Testis (tissue), 3 donors: ENCODE measurements around the gene SMO. TPM values are rescaled to one million over a fixed set of nuclear protein-coding genes. Genes with fewer than 3 reads are reported as not detected.

Experiments used
- DNase-seq: peaks from one replicate; pipeline ENCODE4 v3.0.0-alpha.2; 2019
- H3K27ac ChIP-seq, 2 donors: fragments of 200-600 bp; sonication (generic); one replicate each; pipeline ENCODE4 v1.5.1; 2019
- H3K27me3 ChIP-seq: fragments of 200-600 bp; sonication (generic); one replicate; pipeline ENCODE4 v1.5.1; 2019
- H3K36me3 ChIP-seq: fragments of 200-600 bp; sonication (generic); one replicate; pipeline ENCODE4 v1.5.1; 2017; ENCODE audit warnings: low read depth; ENCODE audit errors: missing control alignments
- H3K4me1 ChIP-seq: fragments of 200-600 bp; sonication (generic); one replicate; pipeline ENCODE4 v1.5.1; 2019
- H3K4me3 ChIP-seq, 2 donors: fragments of 200-600 bp; sonication (generic); one replicate each; pipeline ENCODE4 v1.5.1; 2017 to 2019
- H3K9me3 ChIP-seq: fragments of 200-600 bp; sonication (generic); one replicate; pipeline ENCODE4 v1.5.1; 2017
- POLR2A ChIP-seq: fragments of 450-650 bp; IDR thresholded peaks from one replicate; pipeline ENCODE4 v1.6.1; 2017; ENCODE audit warnings: antibody characterized with exemption, mild to moderate bottlenecking, moderate library complexity
- WGBS, 2 donors: methylation state at CpG; one replicate each; pipeline ENCODE4 v1.1.5; 2018; 5-methylcytosine and 5-hydroxymethylcytosine counted together
- intact Hi-C: fragments of 100-400 bp; cut with DNase I; formaldehyde crosslinking; loops from one replicate; pipeline ENCODE4 v1.15.1; 2023; ENCODE audit warnings: low total_unique reads
- polyA plus RNA-seq: library from polyadenylated mRNA; stranded (reverse); fragments of 350-450 nt; fragmentation: Illumina TruSeq; extraction: RNeasy Lipid Tissue Mini Kit (QIAGEN cat#74804); gene quantifications from one replicate; pipeline ENCODE4 v1.2.3, GENCODE V29; 2014; ENCODE audit warnings: low read depth, low replicate concordance; ENCODE audit not compliant: insufficient read depth
- total RNA-seq, 2 donors: library from RNA; depleted of rRNA; stranded (reverse); fragments of >200 nt; gene quantifications; one replicate each; pipeline ENCODE4 v1.2.3, GENCODE V29; 2016
- TF ChIP-seq, protein P1 (sequence below), 3 experiments: fragments of 450-650 bp in 2 of 3; fragments of 200-600 bp in 1 of 3; sonication (generic) in 1 of 3; IDR thresholded peaks; one replicate each; pipeline ENCODE4 v1.5.1; 2016 to 2019; ENCODE audit warnings: antibody characterized with exemption in 3 of 3, mild to moderate bottlenecking in 2 of 3, moderate library complexity in 1 of 3

SMO gene
- total and polyA plus RNA-seq, 3 donors from 2014 or later = 11.9 to 22.8 (median 17.7) TPM

DNA sequence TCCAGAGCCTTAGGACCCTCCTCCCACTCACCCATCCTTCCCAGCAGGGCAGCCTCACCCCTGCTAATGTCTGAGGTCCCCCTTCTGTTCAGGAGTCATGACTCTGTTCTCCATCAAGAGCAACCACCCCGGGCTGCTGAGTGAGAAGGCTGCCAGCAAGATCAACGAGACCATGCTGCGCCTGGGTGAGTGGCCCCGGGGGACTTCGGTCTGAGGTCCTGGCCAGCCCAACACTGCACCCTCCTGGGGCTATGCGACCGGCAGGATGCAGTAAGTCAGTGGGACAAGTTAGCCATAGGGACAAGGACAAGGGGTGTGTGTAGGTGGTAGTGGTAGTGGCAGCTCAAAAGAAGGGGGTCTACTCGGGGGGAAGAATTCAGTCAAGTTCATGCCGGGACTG, 20.2 kb downstream of the SMO start:
- peaks cover 6% of the 10 kb centered on the region for H3K4me1 ChIP-seq
- intact Hi-C loops = no loop called here
- no peaks in the 10 kb centered on the region for H3K36me3 ChIP-seq
- H3K9me3 ChIP-seq = no peaks in the 10 kb centered on the region
- TF ChIP-seq, protein P1, sequence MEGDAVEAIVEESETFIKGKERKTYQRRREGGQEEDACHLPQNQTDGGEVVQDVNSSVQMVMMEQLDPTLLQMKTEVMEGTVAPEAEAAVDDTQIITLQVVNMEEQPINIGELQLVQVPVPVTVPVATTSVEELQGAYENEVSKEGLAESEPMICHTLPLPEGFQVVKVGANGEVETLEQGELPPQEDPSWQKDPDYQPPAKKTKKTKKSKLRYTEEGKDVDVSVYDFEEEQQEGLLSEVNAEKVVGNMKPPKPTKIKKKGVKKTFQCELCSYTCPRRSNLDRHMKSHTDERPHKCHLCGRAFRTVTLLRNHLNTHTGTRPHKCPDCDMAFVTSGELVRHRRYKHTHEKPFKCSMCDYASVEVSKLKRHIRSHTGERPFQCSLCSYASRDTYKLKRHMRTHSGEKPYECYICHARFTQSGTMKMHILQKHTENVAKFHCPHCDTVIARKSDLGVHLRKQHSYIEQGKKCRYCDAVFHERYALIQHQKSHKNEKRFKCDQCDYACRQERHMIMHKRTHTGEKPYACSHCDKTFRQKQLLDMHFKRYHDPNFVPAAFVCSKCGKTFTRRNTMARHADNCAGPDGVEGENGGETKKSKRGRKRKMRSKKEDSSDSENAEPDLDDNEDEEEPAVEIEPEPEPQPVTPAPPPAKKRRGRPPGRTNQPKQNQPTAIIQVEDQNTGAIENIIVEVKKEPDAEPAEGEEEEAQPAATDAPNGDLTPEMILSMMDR (IDR thresholded peaks at IDR 0.05) = no peak
- no peak for TF ChIP-seq POLR2A
- 50 to 53% methylated on average over 9 of the region's 9 CpGs for WGBS, 2 donors
- no peak overlapping the region for H3K27ac ChIP-seq
- no peak overlapping the region for H3K4me3 ChIP-seq
- DNase-seq = no peak
- H3K27me3 ChIP-seq = no peaks in the 10 kb centered on the region

DNA sequence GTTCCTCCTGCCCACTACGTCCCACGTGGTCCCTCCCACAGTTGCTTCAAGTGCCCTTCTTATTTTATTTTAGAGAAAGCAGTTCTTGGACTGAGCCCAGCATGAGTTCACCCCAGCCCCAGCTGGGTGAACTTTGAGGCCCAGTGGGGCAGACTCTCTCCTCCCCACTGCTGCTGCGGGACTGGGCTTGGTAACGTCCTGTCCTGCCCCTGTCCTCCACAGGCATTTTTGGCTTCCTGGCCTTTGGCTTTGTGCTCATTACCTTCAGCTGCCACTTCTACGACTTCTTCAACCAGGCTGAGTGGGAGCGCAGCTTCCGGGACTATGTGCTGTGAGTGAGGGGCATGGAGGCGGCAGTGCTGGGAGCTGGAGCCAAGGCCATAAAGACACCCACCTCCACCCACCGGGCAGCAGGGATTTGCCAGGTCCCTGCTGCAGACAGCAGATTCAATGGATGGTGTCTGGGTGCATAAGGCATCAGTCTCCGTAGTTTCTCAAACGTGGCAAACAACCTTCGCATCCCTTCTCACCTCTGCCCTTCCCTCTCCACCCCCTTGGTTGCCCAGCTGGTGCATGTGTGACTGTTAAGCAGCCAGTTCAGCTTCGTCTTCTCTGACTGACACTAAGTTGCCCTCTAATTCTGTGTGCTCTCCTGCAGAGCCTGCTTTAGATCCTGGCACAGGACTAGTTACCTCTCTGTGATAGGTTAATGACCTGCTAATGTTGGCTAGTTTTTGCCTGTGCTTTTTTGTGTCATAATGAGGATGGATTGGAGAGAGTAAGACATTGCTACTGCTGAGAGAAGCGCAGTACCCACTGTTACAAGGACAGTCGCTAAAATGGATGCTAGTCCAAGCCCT, 20.9 kb downstream of the SMO start:
- Histone ChIP-seq H3K9me3 (no peaks in the 10 kb centered on the region), H3K4me3 (no peak overlapping the region), H3K27me3 (no peaks in the 10 kb centered on the region), H3K36me3 (no peaks in the 10 kb centered on the region), H3K4me1 (peaks cover 6% of the 10 kb centered on the region), H3K27ac (no peak overlapping the region)
- intact Hi-C loops = no loop called here
- 62 to 67% methylated on average over 12 to 15 of the region's 15 CpGs for WGBS, 2 donors
- TF ChIP-seq, protein P1 (IDR thresholded peaks at IDR 0.05) = no peak
- no peak for TF ChIP-seq POLR2A
- DNase-seq = no peak

DNA sequence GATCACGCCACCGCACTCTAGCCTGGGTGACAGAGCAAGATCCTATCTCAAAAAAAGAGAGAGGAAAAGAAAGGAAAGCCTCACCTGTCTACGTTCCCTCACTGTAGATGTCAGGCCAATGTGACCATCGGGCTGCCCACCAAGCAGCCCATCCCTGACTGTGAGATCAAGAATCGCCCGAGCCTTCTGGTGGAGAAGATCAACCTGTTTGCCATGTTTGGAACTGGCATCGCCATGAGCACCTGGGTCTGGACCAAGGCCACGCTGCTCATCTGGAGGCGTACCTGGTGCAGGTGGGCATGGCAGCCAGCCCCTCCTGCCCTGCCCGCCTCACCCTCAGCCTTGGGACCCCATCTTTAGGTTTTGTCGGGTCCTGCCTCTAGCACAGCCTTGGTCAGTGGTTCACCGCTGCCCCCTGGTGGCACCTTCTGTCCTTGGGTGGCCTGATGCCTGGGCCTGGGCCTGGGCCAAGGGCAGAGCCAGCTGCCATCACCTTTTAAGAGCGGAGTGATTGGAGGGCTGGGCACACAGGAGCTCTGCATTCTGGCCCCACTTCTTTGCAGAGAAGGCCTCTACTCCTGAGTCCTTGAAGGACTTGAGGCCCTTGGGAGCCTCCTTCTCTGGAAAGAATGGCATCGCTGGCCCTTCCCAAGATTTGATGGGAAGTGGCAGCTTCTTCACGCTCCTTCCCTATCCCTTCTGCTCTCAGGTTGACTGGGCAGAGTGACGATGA, 22.0 kb downstream of the SMO start:
- H3K9me3 ChIP-seq = no peaks in the 10 kb centered on the region
- H3K4me1 ChIP-seq = peaks cover 6% of the 10 kb centered on the region
- intact Hi-C loops = no loop called here
- 71 to 78% methylated on average over 12 to 16 of the region's 16 CpGs for WGBS, 2 donors
- H3K4me3 ChIP-seq = no peak overlapping the region
- DNase-seq = peak; percentile 89
- H3K36me3 ChIP-seq = no peaks in the 10 kb centered on the region
- no peak overlapping the region for H3K27ac ChIP-seq
- no peak for TF ChIP-seq POLR2A
- TF ChIP-seq, protein P1 (IDR thresholded peaks at IDR 0.05) = peak; percentile 83 to 88 (median 87)
- H3K27me3 ChIP-seq = no peaks in the 10 kb centered on the region

- intact Hi-C loops = no loop called here
Observed at GRCh38 chr7:129210989-129211312, 22.5 kb downstream of the SMO start.

More at GRCh38 chr7:129210989-129211312, 22.5 kb downstream of the SMO start:
- DNase-seq = no peak
- Histone ChIP-seq H3K27ac (no peak overlapping the region), H3K9me3 (no peaks in the 10 kb centered on the region), H3K27me3 (no peaks in the 10 kb centered on the region), H3K36me3 (no peaks in the 10 kb centered on the region), H3K4me1 (peaks cover 6% of the 10 kb centered on the region), H3K4me3 (no peak overlapping the region)
- WGBS, 2 donors = 75 to 77% methylated on average over 14 of the region's 14 CpGs
- no peak for TF ChIP-seq POLR2A
- TF ChIP-seq, protein P1 (IDR thresholded peaks at IDR 0.05) = no peak
